Activated CD8-positive, alpha-beta memory T cell treated with anti-CD3 and anti-CD28 coated beads, Interleukin-2, amount 50 U/mL, for 48 hours (primary cell): ENCODE data around the gene DLGAP1.

Source experiments
- DNase-seq: peaks from one replicate; pipeline ENCODE4 v3.0.0-alpha.2; 2020

DLGAP1 gene

GRCh38 chr18:3647636-3648035, 807.5 kb downstream of the DLGAP1 start:
- DNase-seq = no peak

- no peak for DNase-seq
Measured at GRCh38 chr18:3645384-3646156, 809.5 kb downstream of the DLGAP1 start.

GRCh38 chr18:3634250-3634939, 820.7 kb downstream of the DLGAP1 start:
- DNase-seq = no peak

GRCh38 chr18:3631887-3632286, 823.2 kb downstream of the DLGAP1 start:
- no peak for DNase-seq

GRCh38 chr18:3626929-3627458, 828.1 kb downstream of the DLGAP1 start:
- DNase-seq = peak; percentile 41

- DNase-seq = no peak
Measured at GRCh38 chr18:3625742-3626091, 829.4 kb downstream of the DLGAP1 start.

DNA sequence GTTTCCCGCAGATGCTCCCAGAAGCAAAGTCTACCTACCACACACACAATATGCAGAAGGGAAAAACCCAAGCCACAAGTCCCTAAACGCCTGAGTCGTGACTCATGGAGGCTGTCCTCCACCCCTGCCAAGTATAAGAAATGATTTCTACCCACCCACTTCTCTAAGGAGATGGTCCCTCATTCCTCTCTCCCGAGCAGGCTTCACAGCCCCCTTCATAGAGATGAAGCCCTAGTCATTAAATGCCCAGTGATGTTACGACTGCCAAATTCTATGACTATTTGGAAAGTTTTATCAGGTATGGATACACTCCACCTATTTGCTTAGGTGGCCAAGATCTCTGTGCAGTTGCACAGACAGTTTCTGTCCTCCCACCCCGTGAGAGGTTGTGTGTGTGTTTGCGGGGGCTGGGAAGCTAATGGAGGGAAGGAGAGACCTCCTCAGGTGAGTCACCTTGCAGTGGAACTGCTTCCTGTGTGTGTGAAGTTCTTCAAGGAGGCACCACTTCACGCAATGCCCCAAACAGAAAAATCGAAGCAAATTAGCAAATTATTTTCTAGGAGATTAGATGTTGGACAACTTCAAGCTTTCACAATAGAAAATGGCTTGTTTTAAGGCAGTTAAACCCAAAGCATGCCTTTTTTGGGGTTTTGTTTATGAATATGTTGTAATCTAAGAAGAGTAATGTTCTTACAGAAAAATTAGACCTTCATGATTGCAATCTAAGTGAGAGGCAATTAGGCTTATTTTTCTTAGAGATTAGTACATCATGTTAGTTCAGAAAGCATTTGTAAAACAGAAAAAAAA, 830.0 kb downstream of the DLGAP1 start:
- DNase-seq = peak; percentile 68

DNA sequence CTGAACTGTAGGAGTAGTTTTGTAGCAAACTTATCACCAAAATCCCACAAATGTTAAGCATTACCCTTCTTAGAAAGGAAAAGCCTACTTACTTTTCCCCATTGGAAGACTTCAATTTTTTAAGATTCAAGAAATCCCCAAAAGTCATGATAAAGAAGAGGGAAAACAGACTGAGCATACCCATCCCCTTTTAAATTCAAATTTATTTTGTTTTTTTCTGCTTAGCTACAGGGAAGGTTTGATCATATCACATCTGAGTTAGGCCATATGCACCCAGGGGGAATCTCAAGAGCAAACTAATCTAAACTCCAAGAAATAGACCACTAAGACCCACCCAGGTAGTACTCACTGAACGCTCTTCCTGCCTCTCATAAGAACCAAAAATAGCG, 830.6 kb downstream of the DLGAP1 start:
- no peak for DNase-seq

DNA sequence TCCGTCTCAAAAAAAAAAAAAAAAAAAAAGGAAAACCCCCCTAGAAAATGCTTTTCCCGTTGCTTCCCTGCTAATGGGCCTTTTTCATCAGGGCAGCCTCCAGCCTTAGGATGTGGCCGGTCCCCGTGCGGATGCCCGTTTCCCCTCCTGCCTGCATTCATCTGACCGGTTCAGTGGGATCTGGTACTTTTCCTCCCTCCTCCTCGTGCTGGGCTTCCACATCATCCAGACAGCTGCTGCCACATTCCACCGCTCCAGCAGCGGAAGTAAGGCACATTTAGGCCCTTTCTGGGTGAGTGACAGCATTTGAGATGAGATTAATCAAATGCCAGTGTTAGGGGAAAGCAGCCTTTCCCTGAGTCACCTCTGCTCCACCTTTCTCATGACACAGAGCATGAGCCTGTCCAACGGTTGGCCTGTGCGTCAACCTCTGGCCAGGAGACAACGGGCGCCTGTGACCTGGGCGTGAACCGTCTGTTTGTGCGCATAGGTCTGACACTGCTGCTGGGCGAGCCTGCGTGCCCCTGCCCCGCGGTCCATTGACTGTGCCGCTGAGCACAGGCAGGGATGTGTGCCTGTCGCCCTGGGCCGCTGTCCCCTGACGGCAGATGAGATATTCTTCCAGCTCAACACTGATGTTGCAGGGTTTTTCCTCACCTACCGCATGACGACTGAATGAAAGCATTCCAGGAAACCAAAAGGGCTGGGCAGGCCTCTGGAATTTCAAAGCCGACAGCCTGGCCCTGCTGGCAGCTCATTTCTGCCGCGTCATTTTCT, 831.1 kb downstream of the DLGAP1 start:
- peak; percentile 63 for DNase-seq

DNA sequence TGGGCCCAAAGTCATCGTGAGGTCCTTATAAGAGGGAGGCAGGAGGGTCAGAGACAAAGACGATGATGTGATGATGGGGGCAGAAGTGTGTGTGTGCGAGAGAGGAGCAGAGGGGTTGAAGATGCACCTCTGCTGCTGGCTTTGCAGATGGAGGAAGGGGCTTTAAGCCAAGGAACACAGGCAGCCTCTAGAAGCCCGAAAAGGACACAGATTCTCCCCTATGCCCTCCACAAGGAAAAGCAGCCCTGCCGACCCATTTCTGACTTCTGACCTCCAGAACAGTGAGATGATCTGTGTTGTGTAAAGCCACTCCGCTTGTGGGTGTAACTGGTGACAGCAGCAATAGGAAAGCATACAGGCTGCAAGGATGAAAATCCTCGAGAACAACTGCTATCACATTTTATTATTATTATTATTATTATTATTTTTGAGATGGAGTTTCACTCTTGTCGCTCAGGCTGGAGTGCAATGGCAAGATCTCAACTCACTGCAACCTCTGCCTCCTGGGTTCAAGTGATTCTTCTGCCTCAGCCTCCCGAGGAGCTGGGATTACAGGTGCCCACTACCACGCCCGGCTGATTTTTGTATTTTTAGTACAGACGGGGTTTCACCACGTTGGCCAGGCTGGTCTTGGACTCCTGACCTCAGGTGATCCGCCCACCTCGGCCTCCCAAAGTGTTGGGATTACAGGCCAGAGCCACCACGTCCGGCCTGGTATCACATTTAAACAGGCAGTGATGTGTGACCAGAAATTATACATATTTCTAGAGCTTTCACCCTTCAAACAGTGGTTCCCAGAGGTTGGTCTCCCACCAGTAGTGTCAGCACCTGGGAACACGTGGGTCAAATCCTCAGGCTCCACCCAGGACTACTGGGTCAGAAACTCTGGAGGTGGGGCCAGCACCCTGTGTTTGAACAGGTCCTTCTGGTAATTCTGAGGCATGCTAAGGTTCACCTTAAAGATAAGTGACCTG, 834.7 kb downstream of the DLGAP1 start:
- peak; percentile 30 for DNase-seq

- no peak for DNase-seq
Measured at GRCh38 chr18:3619746-3620145, 835.4 kb downstream of the DLGAP1 start.

GRCh38 chr18:3619222-3619621, 835.9 kb downstream of the DLGAP1 start:
- peak; percentile 33 for DNase-seq

DNA sequence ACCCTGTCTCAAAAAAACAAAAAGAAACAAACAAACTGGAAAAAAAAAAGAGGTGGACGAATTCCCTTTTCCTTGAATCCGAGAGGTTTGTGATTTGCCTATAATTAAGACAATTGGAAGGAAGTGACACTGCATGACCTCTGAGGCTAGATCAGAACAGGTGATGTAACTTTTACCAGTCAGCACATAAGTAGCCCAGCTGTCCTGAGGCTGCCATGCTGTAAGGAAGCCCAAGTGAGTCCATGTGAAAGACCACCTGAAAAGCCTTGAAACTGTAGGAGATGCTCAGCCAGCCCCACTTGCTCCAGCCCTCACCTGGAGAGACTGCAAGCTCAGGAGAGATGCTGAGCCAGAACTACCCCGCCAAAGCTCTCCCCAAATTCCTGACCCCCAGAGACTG, 838.4 kb downstream of the DLGAP1 start:
- peak; percentile 32 for DNase-seq

GRCh38 chr18:3616142-3616541, 839.0 kb downstream of the DLGAP1 start:
- DNase-seq = peak; percentile 40

DNA sequence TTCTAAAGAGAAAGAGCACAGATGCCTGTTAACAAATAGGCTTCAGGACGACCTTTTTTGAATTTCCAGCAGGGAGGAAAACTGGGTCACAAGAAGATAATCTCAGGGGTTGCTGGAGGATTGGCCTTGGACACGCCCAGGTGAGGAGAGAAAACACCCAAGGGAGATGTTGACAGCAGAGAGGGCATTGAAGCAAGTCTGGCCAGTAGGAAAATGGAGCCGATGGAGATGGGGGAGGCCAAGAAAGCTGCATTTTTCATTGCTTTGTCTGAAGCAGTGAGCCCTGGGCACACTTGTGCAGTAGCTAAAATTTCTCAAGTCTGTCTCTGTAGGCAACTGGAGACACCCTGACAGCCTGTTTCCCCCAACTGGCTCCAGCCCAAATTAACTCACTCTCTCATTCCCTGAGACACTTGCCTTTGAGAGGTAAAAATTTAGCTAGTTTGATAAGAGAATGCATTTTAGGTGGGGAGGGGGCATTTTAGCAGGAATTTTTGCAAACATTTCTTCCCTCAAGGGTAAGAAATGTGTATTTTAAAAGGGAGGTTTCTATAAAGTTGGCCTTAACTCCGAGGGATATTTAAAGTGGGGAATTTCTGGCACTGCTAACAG, 839.6 kb downstream of the DLGAP1 start:
- DNase-seq = peak; percentile 22

- no peak for DNase-seq
Measured at GRCh38 chr18:3612315-3612714, 842.8 kb downstream of the DLGAP1 start.

- no peak for DNase-seq
Measured at GRCh38 chr18:3611313-3612090, 843.6 kb downstream of the DLGAP1 start.

GRCh38 chr18:3610813-3611212, 844.3 kb downstream of the DLGAP1 start:
- DNase-seq = no peak

- no peak for DNase-seq
Measured at GRCh38 chr18:3610188-3610708, 844.9 kb downstream of the DLGAP1 start.

DNA sequence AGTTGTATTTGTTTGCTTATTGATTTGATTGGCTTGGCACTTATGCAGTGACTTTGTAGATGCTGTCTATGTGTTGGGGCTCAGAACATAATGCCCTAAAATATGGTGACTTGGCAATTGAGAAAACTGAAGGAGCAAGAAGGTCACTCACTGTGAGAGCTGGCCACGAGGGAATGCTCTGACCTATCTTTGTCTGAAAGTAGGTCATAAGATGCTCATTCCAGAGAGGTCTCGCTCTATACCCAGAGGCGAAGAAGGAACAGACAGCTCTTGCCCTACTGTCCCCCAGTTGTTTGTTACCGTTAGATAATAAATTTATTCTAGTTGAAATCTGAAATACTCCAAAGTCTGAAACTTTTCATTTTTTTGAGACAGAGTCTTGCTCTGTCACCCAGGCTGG, 846.6 kb downstream of the DLGAP1 start:
- DNase-seq = no peak
